IMR-90 (cell line): ENCODE results near the gene COL27A1. TPM values are rescaled to one million over a fixed set of nuclear protein-coding genes. Genes with fewer than 3 reads are reported as not detected.
A peak's percentile ranks its signal among the peaks of the same experiment; 100 is the strongest.

Experiments used
- ATAC-seq: fragments of 200-7000 bp; cut with Tn5 transposase; 2 replicates; pipeline ENCODE4 v1.9.1; 2020; ENCODE audit warnings: low read depth, mild to moderate bottlenecking, moderate library complexity
- BruUV-seq: library from RNA; stranded (reverse); fragments of 400-500 nt; replicated peaks from 2 replicates; lab custom pipeline; 2021; lab: Mats Ljungman, UMichigan
- CTCF ChIA-PET: fragments of 300-600 bp; formaldehyde crosslinking; extraction: SDS; loops from one replicate; lab custom pipeline; 2021; ENCODE audit warnings: antibody characterized with exemption; lab: Yijun Ruan, JAX
- POLR2A ChIA-PET: fragments of 300-600 bp; sonication (Branson Sonifier 250); formaldehyde crosslinking; loops from one replicate; lab custom pipeline; 2022; ENCODE audit warnings: antibody characterized with exemption; ENCODE audit not compliant: unreplicated experiment; lab: Charles Lee
- DNase-seq: peaks from one replicate; pipeline ENCODE4 v3.0.0; 2013
- H2AFZ ChIP-seq: replicated peaks from 2 replicates; pipeline ENCODE3; 2013; ENCODE audit warnings: low read length, mild to moderate bottlenecking; ENCODE audit not compliant: poor library complexity
- H2AK5ac ChIP-seq: 2 replicates; pipeline ENCODE4 v1.6.1; 2013; ENCODE audit warnings: low read depth, low read length, inconsistent platforms
- H2AK9ac ChIP-seq: replicated peaks from 2 replicates; pipeline ENCODE3; 2013; ENCODE audit warnings: mild to moderate bottlenecking, low read depth, low read length, moderate library complexity; ENCODE audit not compliant: poor library complexity
- H2BK120ac ChIP-seq: 2 replicates; pipeline ENCODE4 v1.6.1; 2013; ENCODE audit warnings: low read depth, low read length, inconsistent platforms
- H2BK15ac ChIP-seq: 3 replicates; pipeline ENCODE4 v1.6.1; 2013; ENCODE audit warnings: low read depth, low read length, inconsistent platforms
- H2BK20ac ChIP-seq: 2 replicates; pipeline ENCODE4 v1.6.1; 2013; ENCODE audit warnings: low read depth, mild to moderate bottlenecking, inconsistent platforms, low read length, moderate library complexity
- H2BK5ac ChIP-seq: 2 replicates; pipeline ENCODE4 v1.6.1; 2013; ENCODE audit warnings: mild to moderate bottlenecking, low read depth, low read length, inconsistent platforms; ENCODE audit not compliant: poor library complexity, severe bottlenecking
- H3K14ac ChIP-seq: replicated peaks from 2 replicates; pipeline ENCODE4 v1.6.1; 2013; ENCODE audit warnings: low read depth, low read length, inconsistent platforms
- H3K18ac ChIP-seq: 2 replicates; pipeline ENCODE4 v1.6.1; 2013; ENCODE audit warnings: low read depth, low read length, control low read depth
- H3K23ac ChIP-seq: 2 replicates; pipeline ENCODE4 v1.6.1; 2013; ENCODE audit warnings: low read depth, low read length, inconsistent platforms
- H3K27ac ChIP-seq: 2 replicates; pipeline ENCODE4 v1.5.1; 2013; ENCODE audit warnings: mild to moderate bottlenecking, control low read depth, low read length; ENCODE audit not compliant: insufficient read depth
- H3K27me3 ChIP-seq: 2 replicates; pipeline ENCODE4 v1.6.1; 2013; ENCODE audit warnings: low read length; ENCODE audit not compliant: control insufficient read depth, insufficient read depth
- H3K36me3 ChIP-seq: 2 replicates; pipeline ENCODE4 v1.6.1; 2013; ENCODE audit warnings: low read length, mixed read lengths; ENCODE audit not compliant: control insufficient read depth, insufficient read depth
- H3K4ac ChIP-seq: 2 replicates; pipeline ENCODE4 v1.6.1; 2013; ENCODE audit warnings: low read depth, low read length, inconsistent platforms
- H3K4me1 ChIP-seq: 2 replicates; pipeline ENCODE4 v1.6.1; 2013; ENCODE audit warnings: low read length, mixed read lengths; ENCODE audit not compliant: control insufficient read depth, insufficient read depth
- H3K4me2 ChIP-seq: 2 replicates; pipeline ENCODE4 v1.6.1; 2013; ENCODE audit warnings: low read depth, mild to moderate bottlenecking, control low read depth, low read length, moderate library complexity
- H3K4me3 ChIP-seq: 2 replicates; pipeline ENCODE4 v1.5.1; 2013; ENCODE audit warnings: low read depth, mild to moderate bottlenecking, control low read depth, low read length, moderate library complexity; ENCODE audit not compliant: insufficient read depth
- H3K56ac ChIP-seq: 2 replicates; pipeline ENCODE4 v1.6.1; 2013; ENCODE audit warnings: low read length, inconsistent platforms; ENCODE audit not compliant: insufficient read depth; ENCODE audit errors: extremely low read depth
- H3K79me1 ChIP-seq, 2 experiments: 2 replicates each; pipeline ENCODE4 v1.6.1; 2013; ENCODE audit warnings: low read length in 2 of 2, inconsistent platforms in 1 of 2, low read depth in 1 of 2
- H3K9ac ChIP-seq: 2 replicates; pipeline ENCODE4 v1.6.1; 2013; ENCODE audit warnings: low read depth, low read length, control low read depth
- H3K9me1 ChIP-seq: 2 replicates; pipeline ENCODE4 v1.6.1; 2013; ENCODE audit warnings: low read length, inconsistent platforms; ENCODE audit not compliant: insufficient read depth
- H3K9me3 ChIP-seq: 2 replicates; pipeline ENCODE4 v1.6.1; 2013; ENCODE audit warnings: low read length; ENCODE audit not compliant: control insufficient read depth, insufficient read depth
- H4K20me1 ChIP-seq: 2 replicates; pipeline ENCODE4 v1.6.1; 2013; ENCODE audit warnings: low read length, inconsistent platforms; ENCODE audit not compliant: insufficient read depth
- H4K5ac ChIP-seq: 2 replicates; pipeline ENCODE4 v1.6.1; 2013; ENCODE audit warnings: mild to moderate bottlenecking, low read depth, low read length, control low read depth
- H4K8ac ChIP-seq, 2 experiments: 2 replicates each; pipeline ENCODE4 v1.6.1; 2013; ENCODE audit warnings: low read depth in 2 of 2, low read length in 2 of 2, control low read depth in 1 of 2, inconsistent platforms in 1 of 2
- H4K91ac ChIP-seq: 2 replicates; pipeline ENCODE4 v1.6.1; 2013; ENCODE audit warnings: low read depth, low read length, inconsistent platforms; ENCODE audit not compliant: insufficient read depth
- BHLHE40 ChIP-seq: fragments of 150-350 bp; IDR thresholded peaks from 2 replicates; pipeline ENCODE4 v1.6.1; 2016; ENCODE audit warnings: mild to moderate bottlenecking, low read depth, low read length
- CEBPB ChIP-seq: IDR thresholded peaks from 2 replicates; pipeline ENCODE4 v1.6.1; 2012; ENCODE audit warnings: low read depth, low read length, improper control_type of control experiment
- CHD1 ChIP-seq: IDR thresholded peaks from 2 replicates; pipeline ENCODE4 v1.6.1; 2012; ENCODE audit warnings: low read depth, low read length, improper control_type of control experiment
- ELK1 ChIP-seq: fragments of 150-350 bp; IDR thresholded peaks from 2 replicates; pipeline ENCODE4 v1.6.1; 2016; ENCODE audit warnings: low read depth, mild to moderate bottlenecking, low read length, moderate library complexity, borderline replicate concordance
- FOS ChIP-seq: fragments of 150-350 bp; IDR thresholded peaks from 2 replicates; pipeline ENCODE4 v1.6.1; 2016; ENCODE audit warnings: low read depth, low read length
- MAFK ChIP-seq: IDR thresholded peaks from 2 replicates; pipeline ENCODE4 v1.6.1; 2012; ENCODE audit warnings: low read depth, low read length, improper control_type of control experiment
- MAZ ChIP-seq: IDR thresholded peaks from 2 replicates; pipeline ENCODE4 v1.6.1; 2012; ENCODE audit warnings: low read depth, mild to moderate bottlenecking, low read length, improper control_type of control experiment, moderate library complexity, borderline replicate concordance
- MXI1 ChIP-seq: IDR thresholded peaks from 2 replicates; pipeline ENCODE4 v1.6.1; 2012; ENCODE audit warnings: low read depth, mild to moderate bottlenecking, low read length, moderate library complexity, borderline replicate concordance
- NFE2L2 ChIP-seq: fragments of 150-350 bp; IDR thresholded peaks from 2 replicates; pipeline ENCODE4 v1.6.1; 2016; ENCODE audit warnings: low read depth, mild to moderate bottlenecking, low read length
- POLR2A ChIP-seq: IDR thresholded peaks from 2 replicates; pipeline ENCODE4 v1.6.1; 2012; ENCODE audit warnings: mild to moderate bottlenecking, low read depth, low read length
- RAD21 ChIP-seq: IDR thresholded peaks from 2 replicates; pipeline ENCODE4 v1.6.1; 2012; ENCODE audit warnings: low read length, improper control_type of control experiment
- RCOR1 ChIP-seq: IDR thresholded peaks from 2 replicates; pipeline ENCODE4 v1.6.1; 2012; ENCODE audit warnings: mild to moderate bottlenecking, low read length, improper control_type of control experiment; ENCODE audit not compliant: insufficient replicate concordance
- RFX5 ChIP-seq: IDR thresholded peaks from 2 replicates; pipeline ENCODE4 v1.8.0; 2012; ENCODE audit warnings: low read depth, mild to moderate bottlenecking, low read length, moderate library complexity
- SMC3 ChIP-seq: fragments of 150-350 bp; IDR thresholded peaks from 2 replicates; pipeline ENCODE4 v1.6.1; 2016; ENCODE audit warnings: low read depth, mild to moderate bottlenecking, antibody characterized with exemption, low read length, moderate library complexity
- USF2 ChIP-seq: fragments of 150-350 bp; IDR thresholded peaks from 2 replicates; pipeline ENCODE4 v1.6.1; 2017; ENCODE audit warnings: mild to moderate bottlenecking, antibody characterized with exemption, low read length, low read depth
- WGBS, 2 experiments: methylation state at CpG; one replicate each; pipeline versions ENCODE4 v1.1.5 to v1.1.7; 2013; ENCODE audit warnings: missing lambda C conversion rate in 2 of 2; ENCODE audit not compliant: insufficient read length in 1 of 2; ENCODE audit errors: extremely low coverage in 2 of 2; 5-methylcytosine and 5-hydroxymethylcytosine counted together
- dilution Hi-C: fragments of 300-500 bp; cut with HindIII; formaldehyde crosslinking; loops from one replicate; pipeline ENCODE4 v1.14.3; 2018; ENCODE audit warnings: low sequenced_read_pairs; ENCODE audit not compliant: unreplicated experiment
- in situ Hi-C: fragments of 300-500 bp; cut with MboI; formaldehyde crosslinking; loops from 3 replicates; pipeline ENCODE4 v1.14.3; 2019; ENCODE audit warnings: low sequenced_read_pairs, inconsistent platforms, mixed read lengths
- intact Hi-C: fragments of 100-400 bp; cut with micrococcal nuclease; formaldehyde crosslinking; loops from 2 replicates; pipeline ENCODE4 v1.10.0; 2022
- polyA plus RNA-seq, 3 experiments: library from polyadenylated mRNA; depleted of rRNA; stranded (reverse); fragments of >200 nt; gene quantifications; 2 replicates each; pipeline ENCODE4 v1.2.3, GENCODE V29; 2012; ENCODE audit warnings: low replicate concordance in 1 of 3
- total RNA-seq: library from RNA; depleted of rRNA; stranded (reverse); fragments of >200 nt; gene quantifications from 2 replicates; pipeline ENCODE4 v1.2.3, GENCODE V29; 2012
- TF ChIP-seq, protein P1 (sequence below): conservative IDR thresholded peaks from 2 replicates; pipeline ENCODE4 v1.5.1; 2012; ENCODE audit warnings: mild to moderate bottlenecking, low read depth, low read length, improper control_type of control experiment

Gene COL27A1
- total and polyA plus RNA-seq, 2 of the 4 experiments (the other 2 are of a cell fraction) = 3.2 to 18.3 TPM

GRCh38 chr9:114184071-114184470 lies 28.7 kb downstream of the COL27A1 start:
- no peaks in the 10 kb centered on the region; the same call in none of the 2 replicates for H4K20me1 ChIP-seq
- no peak overlapping the region for H3K4me3 ChIP-seq
- no peaks in the 10 kb centered on the region for H3K27me3 ChIP-seq
- H4K8ac ChIP-seq = no peak overlapping the region
- no peak overlapping the region for H4K91ac ChIP-seq
- no peak overlapping the region for H2AFZ ChIP-seq
- H3K9me1 ChIP-seq = peaks cover 33% of the 10 kb centered on the region
- no CpG with 5 or more reads among the region's 3 CpGs for WGBS, 2 experiments
- no peak overlapping the region for H3K27ac ChIP-seq
- H3K56ac ChIP-seq = no peak overlapping the region
- no peak overlapping the region for H3K23ac ChIP-seq
- peaks cover 26% of the 10 kb centered on the region for H3K4me1 ChIP-seq
- no peak overlapping the region for H2BK5ac ChIP-seq
- DNase-seq = peak; percentile 71
- H3K18ac ChIP-seq = no peak overlapping the region
- no peak overlapping the region for H3K4me2 ChIP-seq
- H3K9ac ChIP-seq = no peak overlapping the region
- H2BK120ac ChIP-seq = no peak overlapping the region
- intact Hi-C loops = no loop called here
- TF ChIP-seq CHD1 = no peak
- no peak for TF ChIP-seq RFX5
- TF ChIP-seq, protein P1, sequence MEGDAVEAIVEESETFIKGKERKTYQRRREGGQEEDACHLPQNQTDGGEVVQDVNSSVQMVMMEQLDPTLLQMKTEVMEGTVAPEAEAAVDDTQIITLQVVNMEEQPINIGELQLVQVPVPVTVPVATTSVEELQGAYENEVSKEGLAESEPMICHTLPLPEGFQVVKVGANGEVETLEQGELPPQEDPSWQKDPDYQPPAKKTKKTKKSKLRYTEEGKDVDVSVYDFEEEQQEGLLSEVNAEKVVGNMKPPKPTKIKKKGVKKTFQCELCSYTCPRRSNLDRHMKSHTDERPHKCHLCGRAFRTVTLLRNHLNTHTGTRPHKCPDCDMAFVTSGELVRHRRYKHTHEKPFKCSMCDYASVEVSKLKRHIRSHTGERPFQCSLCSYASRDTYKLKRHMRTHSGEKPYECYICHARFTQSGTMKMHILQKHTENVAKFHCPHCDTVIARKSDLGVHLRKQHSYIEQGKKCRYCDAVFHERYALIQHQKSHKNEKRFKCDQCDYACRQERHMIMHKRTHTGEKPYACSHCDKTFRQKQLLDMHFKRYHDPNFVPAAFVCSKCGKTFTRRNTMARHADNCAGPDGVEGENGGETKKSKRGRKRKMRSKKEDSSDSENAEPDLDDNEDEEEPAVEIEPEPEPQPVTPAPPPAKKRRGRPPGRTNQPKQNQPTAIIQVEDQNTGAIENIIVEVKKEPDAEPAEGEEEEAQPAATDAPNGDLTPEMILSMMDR = no peak
- no peak for TF ChIP-seq MAZ
- TF ChIP-seq RCOR1 = no peak
- no peak for TF ChIP-seq USF2
- no peak for TF ChIP-seq SMC3
- TF ChIP-seq MXI1 = no peak; the same call in 1 of the 2 replicates
- TF ChIP-seq FOS = no peak
- no peak for TF ChIP-seq RAD21
- no peak for TF ChIP-seq CEBPB
- no peak for TF ChIP-seq POLR2A
- no peak for TF ChIP-seq BHLHE40
- no peak for TF ChIP-seq MAFK
- no peak for TF ChIP-seq ELK1
- TF ChIP-seq NFE2L2 = no peak
- H2AK5ac ChIP-seq = no peak overlapping the region
- no TSS peak for BruUV-seq
- H3K79me1 ChIP-seq = peaks cover 7 to 40% of the 10 kb centered on the region in 2 experiments; a peak in 3 of 4 replicates
- H3K36me3 ChIP-seq = peaks cover 7% of the 10 kb centered on the region; the same call in 1 of the 2 replicates
- no peak overlapping the region for H3K4ac ChIP-seq
- POLR2A ChIA-PET = no interaction called here
- no peak overlapping the region for H4K5ac ChIP-seq
- H2BK20ac ChIP-seq = no peak overlapping the region
- ATAC-seq = peak; percentile 37
- CTCF ChIA-PET = interaction anchor here (0.5 kb wide), 1 partner anchor 543 kb away, joined by 3 read pairs; no protein-coding TSS in a partner anchor
- dilution Hi-C loops = no loop called here
- in situ Hi-C loops = no loop called here
- H3K9me3 ChIP-seq = no peaks in the 10 kb centered on the region
- H2BK15ac ChIP-seq = no peak overlapping the region
- H2AK9ac ChIP-seq = no peak overlapping the region
- no peak overlapping the region for H3K14ac ChIP-seq
